ENCODE data around the gene PRSS23.

Gene PRSS23

DNA sequence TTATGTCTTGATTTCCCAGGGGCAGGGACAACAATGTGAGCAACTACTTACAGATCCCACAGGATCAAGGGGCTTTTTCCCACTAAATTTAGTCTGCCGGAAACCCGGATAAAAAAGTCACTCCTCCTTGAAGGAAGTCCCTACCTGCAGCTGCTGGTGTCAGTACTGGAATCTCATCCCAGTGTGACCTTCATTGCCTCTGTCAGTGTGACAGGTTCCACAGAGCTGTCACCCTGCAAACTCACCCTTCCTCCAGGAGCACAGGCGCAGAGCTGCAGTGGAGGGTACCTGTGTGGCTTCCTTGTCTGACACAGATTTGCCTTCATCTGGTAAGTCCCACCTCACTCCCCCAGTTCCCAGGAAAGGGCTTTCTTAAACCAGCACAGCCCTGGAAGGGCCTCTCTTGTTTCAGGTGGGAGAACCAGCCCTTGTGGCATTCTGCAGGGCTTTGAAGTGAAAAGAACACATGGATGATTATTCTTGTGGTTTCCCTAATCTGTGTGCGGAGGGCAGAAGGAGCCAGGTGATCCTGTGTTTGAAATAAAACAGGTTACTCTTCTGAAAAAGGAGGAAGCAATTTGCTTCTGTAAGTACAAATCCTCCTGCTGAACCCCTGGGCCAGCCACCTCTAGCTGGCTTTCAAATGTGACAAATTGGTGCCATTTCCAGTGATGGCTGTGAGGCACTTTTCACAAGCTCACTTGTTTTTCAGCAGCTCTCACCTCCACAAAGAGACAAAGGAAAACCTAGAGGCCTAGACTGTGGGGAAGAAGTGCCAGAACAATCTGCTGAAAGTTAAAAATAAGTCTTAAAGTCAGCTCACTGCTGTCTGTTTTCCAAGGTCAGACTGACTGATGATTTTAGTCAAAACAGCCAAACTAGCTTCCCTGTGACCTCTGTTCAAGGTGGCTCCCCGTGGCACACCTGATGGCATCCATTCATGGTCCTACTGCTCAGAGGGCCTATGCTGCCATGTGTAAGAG is 9.2 kb upstream of the PRSS23 start:
- DNase-seq, result no peak

DNA sequence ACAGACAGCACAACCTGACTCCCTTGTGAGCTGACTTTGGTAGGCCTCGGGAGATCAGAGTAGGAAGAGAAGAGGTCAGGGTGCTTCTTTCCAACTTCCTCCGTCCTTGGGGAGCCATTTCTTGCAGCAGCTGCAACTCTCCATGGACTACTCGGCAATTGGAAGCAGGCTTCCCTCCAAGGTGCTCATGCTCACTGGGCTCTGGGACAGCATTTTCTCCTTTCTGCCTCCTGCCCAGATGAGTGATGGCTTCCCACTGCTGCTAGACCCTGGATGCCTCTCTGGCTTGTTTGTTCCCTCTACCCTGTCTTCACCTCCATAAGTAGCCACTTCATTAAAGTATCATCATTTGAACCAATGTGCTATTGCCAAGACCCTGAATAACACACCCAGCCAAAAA is 8.2 kb upstream of the PRSS23 start:
- no peak for DNase-seq

DNA sequence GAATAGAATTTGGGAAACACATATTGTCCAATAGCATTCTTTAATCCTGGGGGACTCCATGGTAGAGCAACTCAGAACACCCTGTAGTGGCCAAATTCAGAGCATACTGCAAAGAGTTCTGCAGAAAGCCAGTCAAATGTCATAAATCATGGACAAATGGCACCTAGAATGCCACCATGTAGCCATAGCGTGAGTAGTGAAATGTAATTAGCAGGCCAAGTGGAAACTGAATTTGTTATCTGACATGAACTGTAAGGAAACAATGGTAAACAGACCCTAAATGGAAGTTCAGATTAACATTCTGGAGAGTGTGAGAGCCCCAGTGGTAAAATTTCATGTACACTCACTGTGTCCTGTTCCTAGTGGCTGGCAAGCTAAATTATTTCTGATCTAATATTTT is 7.0 kb upstream of the PRSS23 start:
- no peak for DNase-seq

DNA sequence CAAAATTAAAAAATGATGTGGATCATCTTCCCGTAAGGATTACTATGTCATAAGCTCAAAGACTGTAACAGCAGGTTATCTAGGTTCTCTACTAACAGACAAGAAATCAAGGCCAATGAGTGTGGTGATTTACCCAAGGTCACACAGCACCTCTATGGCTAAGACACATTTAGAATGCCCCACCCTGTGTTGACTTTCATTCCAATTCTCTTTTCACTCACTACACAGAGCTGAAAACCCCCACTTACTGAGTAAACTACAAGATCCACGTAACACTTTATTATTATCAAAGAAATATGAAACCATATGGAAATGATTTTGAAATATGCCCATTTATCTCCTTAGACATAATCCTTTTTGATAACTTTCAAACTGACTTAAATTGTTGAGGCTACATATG is 4.8 kb upstream of the PRSS23 start:
- DNase-seq, result no peak

DNA sequence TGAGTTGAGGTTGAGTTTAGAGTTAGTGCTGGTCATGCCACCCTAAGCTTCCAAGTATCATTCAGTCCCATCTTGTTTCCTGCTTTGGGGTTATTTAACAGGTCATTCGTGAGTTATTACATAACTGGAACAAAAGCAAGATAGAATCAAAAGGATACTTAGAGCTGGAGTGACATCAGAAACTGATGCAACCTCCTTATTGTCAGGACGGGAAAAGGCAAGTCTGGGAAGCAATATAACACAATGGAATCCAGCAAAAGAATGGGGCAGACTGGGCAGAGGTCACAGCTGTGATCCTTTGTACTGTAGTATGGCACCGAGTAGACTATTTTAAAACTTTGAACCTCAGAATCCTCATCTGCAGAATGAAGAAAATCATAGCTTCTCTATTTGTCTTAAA is 4.4 kb upstream of the PRSS23 start:
- DNase-seq, result no peak

DNA sequence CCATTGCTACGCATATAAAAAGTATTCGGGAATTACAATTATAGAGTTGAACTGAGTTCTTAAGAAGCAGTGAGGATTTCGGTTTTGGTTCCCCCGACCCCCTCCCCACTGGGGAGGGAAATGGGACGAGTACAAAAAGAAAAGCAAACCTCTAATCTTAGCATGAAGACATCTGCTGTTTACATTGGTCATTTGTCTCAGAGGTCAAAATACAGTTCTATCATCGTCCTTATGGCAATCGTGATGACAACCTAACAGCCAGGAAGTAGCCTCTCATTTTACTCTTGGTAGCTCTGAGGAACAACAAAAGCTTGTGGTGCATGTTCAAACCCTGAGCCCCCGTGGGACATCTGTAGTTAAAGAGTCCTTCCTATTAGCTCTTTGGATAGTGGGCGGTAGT is 3.2 kb upstream of the PRSS23 start:
- DNase-seq, result no peak

DNA sequence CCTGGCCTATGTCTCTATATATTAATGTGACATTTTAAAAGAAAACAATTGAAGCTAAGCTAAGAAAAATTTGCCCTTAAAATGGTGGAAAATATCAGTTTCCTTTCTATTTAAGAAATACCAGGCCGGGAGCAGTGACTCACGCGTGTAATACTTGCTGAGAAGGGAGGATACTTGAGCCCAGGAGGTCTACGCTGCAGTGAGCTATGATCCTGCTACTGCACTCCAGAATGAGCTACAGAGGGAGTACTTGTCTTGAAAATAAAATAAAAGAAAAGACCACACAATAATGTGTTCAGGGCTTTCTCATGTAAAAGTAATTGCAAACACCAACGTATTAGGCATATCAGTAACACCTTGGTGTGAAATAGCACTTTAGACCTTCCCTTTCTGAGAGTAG is 1.4 kb upstream of the PRSS23 start:
- DNase-seq, result no peak

DNA sequence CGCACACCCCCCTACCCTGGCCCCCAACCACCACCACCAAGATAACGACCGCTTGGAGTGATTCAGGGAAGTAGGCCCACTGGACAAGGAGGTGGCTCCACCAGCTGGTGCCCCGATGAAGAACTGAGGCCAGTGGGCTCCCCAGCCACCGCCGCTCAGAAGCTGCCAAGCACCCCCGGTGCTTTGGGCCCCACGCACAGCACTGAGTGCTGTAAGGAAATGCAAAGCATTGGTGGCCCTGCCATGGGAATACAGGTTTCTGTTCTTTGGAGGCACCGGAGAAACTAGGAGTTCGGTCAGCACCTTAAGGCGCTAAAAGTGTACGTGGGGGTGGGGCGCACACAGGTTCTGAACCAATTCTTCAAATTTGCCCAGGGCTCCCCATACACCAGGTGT is 664 bp upstream of the PRSS23 start:
- no peak for DNase-seq

DNA sequence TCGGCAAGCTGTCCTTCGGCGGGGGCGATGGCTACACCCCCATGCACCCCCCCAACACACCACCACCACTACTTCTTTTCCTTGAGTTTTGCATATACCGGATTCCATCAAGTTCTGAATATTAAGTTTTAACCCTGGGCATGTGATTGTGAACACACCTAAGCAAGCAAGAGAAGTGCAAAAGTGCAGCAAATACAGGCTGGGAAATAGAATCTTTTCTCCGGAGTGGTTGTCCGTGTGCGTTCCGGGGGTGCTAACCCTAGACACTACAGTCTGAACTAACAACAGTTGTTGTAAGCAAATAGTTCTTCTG is 574 bp downstream of the PRSS23 start:
- DNase-seq, result no peak

DNA sequence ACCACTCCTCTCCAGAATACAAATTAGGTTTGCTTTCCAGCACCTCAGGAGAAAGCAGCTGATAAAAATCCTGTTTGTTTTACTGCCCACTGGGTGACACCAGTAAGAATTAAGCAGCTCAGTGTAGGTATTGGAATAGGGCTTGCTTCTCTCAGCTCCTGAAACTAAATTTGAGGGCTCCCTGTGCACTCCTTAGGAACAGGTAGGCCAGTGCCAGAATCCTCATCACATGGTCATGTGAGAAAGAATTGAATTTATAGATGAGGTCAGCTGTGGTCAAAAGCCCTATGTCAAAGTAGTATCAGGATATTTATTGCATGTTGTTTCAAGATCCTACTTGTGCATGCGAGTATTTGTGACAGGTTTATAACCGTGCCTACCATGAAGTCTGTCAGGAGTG is 1.0 kb downstream of the PRSS23 start:
- DNase-seq, result no peak

DNA sequence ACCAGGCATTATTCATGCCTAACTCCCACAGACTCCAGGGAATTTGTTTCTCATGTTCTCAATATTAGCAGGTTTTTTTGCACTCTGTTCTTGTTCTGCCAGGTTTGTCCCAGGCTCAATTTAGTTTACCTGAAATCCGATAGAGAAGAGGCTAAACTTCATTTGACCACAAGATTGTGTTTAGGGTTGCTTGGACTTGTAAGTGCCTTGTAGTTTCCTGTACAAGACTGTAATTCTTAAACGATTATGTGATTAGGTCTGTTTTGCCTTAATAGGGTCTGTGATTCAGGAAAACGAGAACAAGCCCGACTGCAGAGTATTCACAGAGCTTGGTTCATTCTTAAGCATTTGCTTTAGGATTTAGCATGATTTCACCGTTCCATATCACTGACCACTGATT is 1.8 kb downstream of the PRSS23 start:
- no peak for DNase-seq

DNA sequence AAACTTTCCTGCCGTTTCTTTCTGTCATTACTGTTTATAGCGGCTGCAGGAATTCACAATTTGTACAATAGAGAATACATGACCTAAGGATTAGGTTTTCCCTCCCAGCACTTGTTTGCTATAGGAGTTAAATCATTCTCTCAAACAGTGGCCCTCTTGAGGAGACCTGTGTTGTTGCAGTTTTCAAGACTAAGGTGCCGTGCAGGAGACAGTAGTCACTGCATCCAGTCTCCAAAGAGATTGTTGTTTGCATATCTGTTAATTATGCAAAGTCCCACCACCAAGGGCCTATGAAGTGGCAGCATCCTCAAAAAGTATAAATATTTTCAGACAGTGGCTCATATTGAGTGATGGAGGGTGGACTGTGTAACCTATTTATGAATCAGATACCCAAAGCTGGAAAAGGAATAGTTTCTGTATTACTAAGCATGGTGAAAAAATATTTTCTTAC is 2.3 kb downstream of the PRSS23 start:
- peak; percentile 29 for DNase-seq

DNA sequence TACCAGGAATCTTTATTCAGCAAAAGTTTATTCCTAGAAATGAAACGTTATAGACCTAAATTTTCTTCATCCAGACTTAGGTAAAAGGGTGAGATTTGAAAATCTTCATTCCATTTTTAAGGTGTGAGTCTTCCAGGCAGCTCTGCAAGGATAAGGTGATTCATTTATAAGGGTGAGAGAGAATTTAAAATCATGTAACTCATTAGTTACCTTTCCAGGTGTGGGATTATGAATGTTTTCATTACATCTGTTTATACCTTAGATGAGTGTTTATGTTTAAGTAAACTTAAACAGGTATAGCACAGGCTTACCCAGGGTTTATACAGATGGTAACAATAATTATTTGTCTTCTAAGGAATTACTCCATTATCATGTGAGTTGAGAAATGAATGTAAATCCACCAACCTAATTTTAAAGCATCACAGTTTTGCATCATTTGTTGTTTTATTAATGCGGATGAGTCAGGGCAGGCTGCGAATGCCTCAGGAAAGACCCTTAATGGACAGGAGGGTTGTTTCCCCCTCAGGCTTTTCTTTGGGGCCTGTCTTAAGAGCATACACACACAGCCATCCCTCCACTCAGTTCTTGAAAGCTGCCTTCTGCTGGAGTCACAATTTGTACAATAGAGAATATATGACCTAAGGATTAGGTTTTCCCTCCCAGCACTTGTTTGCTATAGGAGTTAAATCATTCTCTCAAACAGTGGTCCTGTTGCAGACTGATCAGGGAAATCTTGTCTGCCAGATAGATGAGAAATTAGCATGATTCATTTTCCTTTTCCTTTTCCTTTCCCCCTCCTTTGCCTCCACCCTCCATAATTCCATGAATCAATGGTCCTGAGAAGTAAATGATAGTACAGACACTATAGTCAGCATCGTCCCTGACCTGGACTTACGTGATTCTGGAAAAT is 3.0 kb downstream of the PRSS23 start:
- no peak for DNase-seq

DNA sequence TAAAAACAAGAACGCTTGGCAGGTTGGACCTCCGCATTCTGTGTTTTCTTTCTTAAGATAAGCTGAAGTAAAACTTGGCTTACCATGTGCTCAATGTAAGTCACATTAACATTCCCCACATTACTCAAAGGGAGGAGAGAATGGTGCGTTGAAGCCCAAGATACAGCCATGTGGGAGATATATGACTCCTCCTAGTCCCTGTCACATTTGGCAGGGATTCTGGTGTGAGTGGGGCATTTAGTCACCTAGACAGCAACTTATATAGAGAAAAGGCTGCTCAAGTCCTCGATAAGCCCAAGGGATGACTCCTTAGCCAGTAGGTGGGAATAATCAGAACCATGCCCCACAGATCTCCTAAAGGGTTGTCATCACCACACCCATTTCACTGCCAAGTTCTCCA is 4.6 kb downstream of the PRSS23 start:
- no peak for DNase-seq

DNA sequence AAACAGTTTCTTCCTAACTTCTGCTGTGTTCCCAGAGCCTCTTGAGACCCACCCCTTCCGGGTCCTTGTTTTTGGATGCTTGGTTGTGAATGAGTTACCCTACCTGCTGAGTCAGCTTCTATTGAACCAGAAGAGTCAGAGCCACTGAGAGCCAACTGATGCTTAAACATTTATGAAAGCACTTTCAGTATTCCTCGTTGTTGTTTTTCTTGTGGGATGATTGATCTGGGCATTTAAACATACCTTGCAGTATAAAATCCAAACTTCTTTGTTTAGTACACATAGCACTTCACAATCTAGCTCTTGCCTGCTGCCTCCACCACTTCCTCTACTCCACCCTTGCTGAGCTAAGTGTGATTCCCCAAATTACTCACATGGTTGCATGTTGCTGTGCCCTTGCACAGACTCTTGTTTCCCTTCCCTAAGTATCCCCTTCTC is 5.5 kb downstream of the PRSS23 start:
- DNase-seq, result peak; percentile 51

DNA sequence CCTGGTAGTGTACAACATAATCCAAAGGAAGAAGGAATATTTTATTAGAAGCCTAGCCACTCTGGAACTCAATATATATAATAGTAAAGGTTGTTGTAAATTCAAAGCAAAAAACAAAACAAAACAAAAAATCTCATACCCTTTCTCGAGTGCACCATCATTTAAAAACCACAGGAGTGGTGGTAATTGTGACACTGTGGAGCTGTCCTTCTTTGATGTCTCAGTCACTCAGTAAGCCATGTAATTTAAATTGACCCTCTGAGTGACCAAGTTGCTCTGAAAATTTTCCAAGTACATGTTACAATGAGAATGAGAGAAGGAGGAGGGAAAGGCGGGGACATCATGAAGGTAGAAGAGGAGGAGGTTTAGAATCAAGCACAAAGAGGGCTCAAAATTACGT is 6.6 kb downstream of the PRSS23 start:
- DNase-seq, result no peak

DNA sequence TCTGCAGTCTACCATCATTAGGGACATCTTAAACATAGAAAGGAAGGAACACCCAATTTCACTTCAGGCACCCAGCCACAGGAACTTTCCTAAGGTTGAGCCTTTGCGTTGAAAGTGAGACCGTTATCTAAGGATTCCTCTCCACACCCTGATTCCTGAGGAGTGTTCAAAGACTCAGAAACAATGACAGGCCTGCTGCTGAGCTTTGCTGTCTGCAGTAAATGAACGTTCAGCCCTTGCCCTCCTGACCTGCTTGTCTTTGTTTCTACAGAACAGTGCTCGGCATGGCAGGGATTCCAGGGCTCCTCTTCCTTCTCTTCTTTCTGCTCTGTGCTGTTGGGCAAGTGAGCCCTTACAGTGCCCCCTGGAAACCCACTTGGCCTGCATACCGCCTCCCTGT is 7.0 kb downstream of the PRSS23 start:
- no peak for DNase-seq

DNA sequence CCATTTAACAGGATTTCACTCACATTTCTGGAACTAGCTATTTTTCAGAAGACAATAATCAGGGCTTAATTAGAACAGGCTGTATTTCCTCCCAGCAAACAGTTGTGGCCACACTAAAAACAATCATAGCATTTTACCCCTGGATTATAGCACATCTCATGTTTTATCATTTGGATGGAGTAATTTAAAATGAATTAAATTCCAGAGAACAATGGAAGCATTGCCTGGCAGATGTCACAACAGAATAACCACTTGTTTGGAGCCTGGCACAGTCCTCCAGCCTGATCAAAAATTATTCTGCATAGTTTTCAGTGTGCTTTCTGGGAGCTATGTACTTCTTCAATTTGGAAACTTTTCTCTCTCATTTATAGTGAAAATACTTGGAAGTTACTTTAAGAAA is 9.2 kb downstream of the PRSS23 start:
- DNase-seq, result no peak

DNA sequence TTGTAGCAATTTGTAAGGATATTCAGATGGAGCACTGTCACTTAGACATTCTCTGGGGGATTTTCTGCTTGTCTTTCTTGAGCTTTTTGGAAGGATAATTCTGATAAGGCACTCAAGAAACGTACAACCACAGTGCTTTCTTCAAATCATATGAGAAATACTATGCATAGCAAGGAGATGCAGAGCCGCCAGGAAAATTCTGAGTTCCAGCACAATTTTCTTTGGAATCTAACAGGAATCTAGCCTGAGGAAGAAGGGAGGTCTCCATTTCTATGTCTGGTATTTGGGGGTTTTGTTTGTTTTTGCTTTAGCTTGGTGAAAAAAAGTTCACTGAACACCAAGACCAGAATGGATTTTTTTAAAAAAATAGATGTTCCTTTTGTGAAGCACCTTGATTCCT is 9.9 kb downstream of the PRSS23 start:
- no peak for DNase-seq

DNA sequence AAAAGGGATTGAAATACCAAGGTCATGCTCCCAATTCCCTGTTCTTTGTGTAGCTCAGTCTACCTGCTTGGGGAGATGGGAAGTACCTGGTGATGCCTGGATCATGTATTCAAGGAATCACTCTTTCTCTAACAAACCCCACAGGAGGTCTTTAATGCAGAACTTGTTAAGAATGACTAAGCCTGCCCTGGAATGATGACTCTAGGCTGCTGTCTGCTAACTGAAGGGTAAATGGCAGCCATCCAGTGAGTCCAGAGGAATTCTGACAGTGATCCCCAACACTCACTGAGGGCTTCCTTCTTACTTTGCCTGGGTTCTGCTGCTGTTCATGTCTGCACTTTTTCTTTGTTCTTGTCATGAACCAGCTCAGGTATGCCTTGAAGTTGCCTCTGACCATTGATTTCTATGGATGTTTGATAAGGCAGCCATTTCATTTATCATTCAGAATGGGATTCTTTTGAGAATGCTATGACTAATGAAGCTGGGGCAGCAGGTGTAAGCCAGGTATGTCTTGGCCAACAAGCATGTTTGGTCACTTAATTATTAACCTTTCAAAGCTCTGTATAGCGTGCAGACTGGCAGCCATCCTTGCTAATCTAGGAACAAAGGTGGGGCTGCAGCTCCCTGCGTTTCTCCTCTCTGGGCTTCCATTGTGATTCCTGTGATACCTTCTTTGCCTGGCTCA is 11.4 kb downstream of the PRSS23 start:
- no peak for DNase-seq

DNA sequence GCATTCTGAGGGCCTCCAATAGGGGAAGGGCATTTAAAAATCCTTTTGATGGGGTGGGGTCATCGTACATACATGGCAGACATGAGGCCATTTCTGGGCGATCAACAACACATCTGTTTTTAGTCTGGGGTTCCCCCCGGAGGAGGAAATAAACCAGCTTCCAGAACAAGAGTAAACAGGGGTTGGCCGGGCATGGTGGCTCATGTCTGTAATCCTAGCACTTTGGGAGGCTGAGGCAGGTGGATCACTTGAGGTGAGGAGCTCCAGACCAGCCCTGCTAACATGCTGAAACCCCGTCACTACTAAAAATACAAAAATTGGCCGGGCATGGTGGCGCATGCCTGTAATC is 12.0 kb downstream of the PRSS23 start:
- no peak for DNase-seq

DNA sequence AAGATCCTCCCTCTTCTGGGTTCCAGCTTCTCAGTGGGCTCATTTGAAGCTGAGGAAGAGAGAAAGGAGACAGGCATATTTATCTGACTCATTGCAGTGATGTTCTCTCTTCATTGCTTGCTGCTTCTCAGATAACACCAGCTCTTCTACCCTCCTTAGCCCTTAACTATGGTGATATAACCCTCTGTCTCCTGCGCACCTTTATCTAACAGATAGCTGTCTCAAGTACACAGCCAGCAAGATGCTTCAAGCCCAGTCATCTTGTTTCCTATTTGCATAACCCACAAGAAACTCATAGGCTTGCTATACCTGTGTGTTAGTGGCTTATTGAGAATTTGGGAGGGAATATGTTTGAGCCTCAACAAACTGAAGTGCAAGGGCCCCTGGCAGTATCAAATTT is 12.6 kb downstream of the PRSS23 start:
- no peak for DNase-seq

DNA sequence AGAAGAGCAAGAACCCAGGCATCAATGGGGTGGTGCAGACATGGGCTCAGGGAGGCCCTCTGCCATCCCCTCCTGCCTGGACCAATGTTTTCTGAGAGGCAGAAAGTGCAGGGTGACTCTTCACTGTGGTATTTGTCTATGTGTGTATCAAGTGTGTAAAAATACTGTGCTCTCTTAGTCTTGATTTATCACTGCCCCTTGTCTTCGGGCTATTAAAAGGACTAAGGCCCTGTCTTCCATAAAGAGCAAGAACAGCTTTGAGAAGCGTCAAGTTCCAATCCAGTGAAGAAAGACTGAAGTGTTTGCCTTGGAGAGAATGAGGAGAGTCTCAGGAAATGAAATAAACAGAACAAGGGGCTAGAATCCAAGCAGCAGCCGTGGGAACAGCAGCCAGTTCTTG is 14.4 kb downstream of the PRSS23 start:
- DNase-seq, result no peak

DNA sequence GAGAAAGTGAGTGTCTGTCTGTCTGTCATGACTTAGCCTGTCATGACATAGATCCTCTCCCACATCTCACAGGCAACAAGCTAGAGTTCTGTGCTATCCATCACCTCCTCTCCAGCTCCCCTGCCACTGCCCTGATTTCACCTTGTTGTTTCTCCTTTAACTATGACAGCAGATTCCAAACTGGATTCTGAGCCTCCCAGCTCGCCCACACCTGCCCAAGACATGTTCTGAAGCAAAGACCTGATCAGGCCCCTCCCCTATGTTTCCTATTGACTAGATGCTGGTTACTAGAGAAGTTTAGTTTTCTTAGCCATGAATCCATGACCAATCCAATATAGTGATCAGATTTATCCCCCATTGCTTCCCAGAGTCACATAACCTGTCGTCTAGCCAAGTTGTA is 15.4 kb downstream of the PRSS23 start:
- DNase-seq, result no peak
